Measurements from ENCODE around the gene UBXN6. TPM values are rescaled to one million over a fixed set of nuclear protein-coding genes. Genes with fewer than 3 reads are reported as not detected.

UBXN6 gene
- total and polyA plus RNA-seq, 2 experiments from 2014 or later = 19.1 to 21.6 TPM

- no peak for TF ChIP-seq ZNF462 (CRISPR knock-in tag; IDR thresholded peaks at IDR 0.05)
- no peak for TF ChIP-seq CTCF (conservative IDR thresholded peaks at IDR 0.05; ENCODE audit: low read depth in 2 of 2)
- no peak for TF ChIP-seq JUNB (IDR thresholded peaks at IDR 0.05; ENCODE audit: unreplicated experiment)
Measured at GRCh38 chr19:4430760-4431159, 26.8 kb downstream of the UBXN6 start (continued).

- ATAC-seq (no peak), DNase-seq (ENCODE audit: low spot score) (no peak)
- no peak overlapping the region for H3K27ac ChIP-seq (ENCODE audit: low read depth)
- Mint-ChIP-seq H3K27me3 (ENCODE audit: insufficient read depth, low read depth, poor library complexity) (peaks cover 12% of the 10 kb centered on the region), H3K9me3 (no peaks in the 10 kb centered on the region), H3K4me3 (no peak overlapping the region; the same call in 2 of the 3 replicates), H3K36me3 (ENCODE audit: low read depth) (peaks cover 92% of the 10 kb centered on the region), H3K27ac (no peak overlapping the region), H3K4me1 (no peaks in the 10 kb centered on the region; the same call in 2 of the 3 replicates)
- no peak overlapping the region for H3K4me3 ChIP-seq
- peaks cover 18% of the 10 kb centered on the region for H4K20me1 ChIP-seq (replicated peaks; ENCODE audit: insufficient read depth)
- no peaks in the 10 kb centered on the region for H3K27me3 ChIP-seq (ENCODE audit: insufficient read depth)
- no peaks in the 10 kb centered on the region for H3K9me2 ChIP-seq (ENCODE audit: insufficient read depth)
- H3K79me2 ChIP-seq (replicated peaks; ENCODE audit: insufficient read depth) = peaks cover 25% of the 10 kb centered on the region
- no peaks in the 10 kb centered on the region for H3K4me1 ChIP-seq (ENCODE audit: insufficient read depth)
- H2AFZ ChIP-seq = no peak overlapping the region
- H3K36me3 ChIP-seq (ENCODE audit: insufficient read depth) = peaks cover 66% of the 10 kb centered on the region
- H3F3A ChIP-seq (replicated peaks; ENCODE audit: low read depth) = peaks cover 10% of the 10 kb centered on the region
- H3K4me2 ChIP-seq = no peak overlapping the region
- TF ChIP-seq JUNB (IDR thresholded peaks at IDR 0.05; ENCODE audit: unreplicated experiment) = no peak
- TF ChIP-seq POLR2AphosphoS5 (IDR thresholded peaks at IDR 0.05; ENCODE audit: low read depth) = no peak
- no peak for TF ChIP-seq NANOG (IDR thresholded peaks at IDR 0.05; ENCODE audit: borderline replicate concordance)
- TF ChIP-seq ZNF462 (CRISPR knock-in tag; IDR thresholded peaks at IDR 0.05) = no peak
Measured at GRCh38 chr19:4429771-4430171, 27.8 kb downstream of the UBXN6 start.
